Suprapubic skin (tissue), 3 donors: ENCODE measurements around the gene MYL12B.

Experiments
- CTCF ChIP-seq, 2 donors: fragments of 200-600 bp in 1 of 2; fragments of 450-650 bp in 1 of 2; sonication (generic) in 1 of 2; IDR thresholded peaks; one replicate each; pipeline ENCODE4 v1.5.1; 2016 to 2019; ENCODE audit warnings: antibody characterized with exemption in 2 of 2, mild to moderate bottlenecking in 1 of 2, moderate library complexity in 1 of 2
- EP300 ChIP-seq: sonication (generic); formaldehyde crosslinking; IDR thresholded peaks from one replicate; pipeline ENCODE4 v1.6.1; 2017; ENCODE audit warnings: antibody characterized with exemption

DNA sequence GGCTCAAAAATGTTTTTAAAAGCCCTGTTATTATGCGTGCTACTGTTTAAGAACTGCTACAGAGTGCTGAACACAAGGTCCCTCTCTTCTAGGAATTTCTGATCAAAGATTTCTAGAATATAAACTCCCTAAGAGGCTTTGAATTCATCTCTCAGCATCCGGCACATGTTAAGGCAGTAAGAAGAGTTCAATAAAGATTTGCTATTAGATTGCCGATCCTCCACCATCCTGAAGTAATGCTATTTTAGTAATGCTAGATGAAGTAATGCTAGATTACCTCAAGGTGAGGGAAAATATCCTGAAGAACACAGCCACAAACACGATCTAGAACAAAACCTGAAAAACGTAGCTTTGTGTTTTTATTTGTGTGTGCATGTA lies 949 bp upstream of the MYL12B start:
- TF ChIP-seq CTCF (IDR thresholded peaks at IDR 0.05): no peak
- TF ChIP-seq EP300: peak; percentile 20
